Stimulated activated naive B cell treated with anti-CD40 and anti-IgM and Interleukin-4, amounts not matched to agents 10 μg/mL and 1 μg/mL and 100 μg/mL, for 72 hours (primary cell): ENCODE results near the gene ASCL2.
"Not testable (repeated sequence)": the region's sequence is repeated elsewhere in the genome, so short reads cannot be mapped to it uniquely, and the experiment has no call there.

ENCODE experiments used
- ATAC-seq, 2 donors: fragments of 150-1000 bp; cut with Tn5 transposase; replicated peaks; 2 replicates each; pipeline ENCODE4 v1.10.0; 2021; ENCODE audit warnings: moderate library complexity in 1 of 2
- DNase-seq: peaks from one replicate; pipeline ENCODE4 v3.0.0; 2021
- H3K27ac Mint-ChIP-seq: one replicate; pipeline ENCODE4 v1.8.0; 2022; ENCODE audit warnings: mild to moderate bottlenecking, mixed read lengths
- H3K27me3 Mint-ChIP-seq, 2 donors: one replicate each; pipeline ENCODE4 v1.8.0; 2022; ENCODE audit warnings: mixed read lengths in 2 of 2
- H3K36me3 Mint-ChIP-seq, 2 donors: one replicate each; pipeline ENCODE4 v1.8.0; 2022; ENCODE audit warnings: mixed read lengths in 2 of 2, mild to moderate bottlenecking in 1 of 2
- H3K4me1 Mint-ChIP-seq, 2 donors: one replicate each; pipeline ENCODE4 v1.8.0; 2022; ENCODE audit warnings: mixed read lengths in 2 of 2, mild to moderate bottlenecking in 1 of 2
- H3K4me3 Mint-ChIP-seq, 2 donors: one replicate each; pipeline ENCODE4 v1.8.0; 2022; ENCODE audit warnings: mild to moderate bottlenecking in 2 of 2, mixed read lengths in 2 of 2, moderate library complexity in 1 of 2
- H3K9me3 Mint-ChIP-seq, 2 donors: one replicate each; pipeline ENCODE4 v1.8.0; 2022; ENCODE audit warnings: mixed read lengths in 2 of 2, mild to moderate bottlenecking in 1 of 2

Gene ASCL2

DNA sequence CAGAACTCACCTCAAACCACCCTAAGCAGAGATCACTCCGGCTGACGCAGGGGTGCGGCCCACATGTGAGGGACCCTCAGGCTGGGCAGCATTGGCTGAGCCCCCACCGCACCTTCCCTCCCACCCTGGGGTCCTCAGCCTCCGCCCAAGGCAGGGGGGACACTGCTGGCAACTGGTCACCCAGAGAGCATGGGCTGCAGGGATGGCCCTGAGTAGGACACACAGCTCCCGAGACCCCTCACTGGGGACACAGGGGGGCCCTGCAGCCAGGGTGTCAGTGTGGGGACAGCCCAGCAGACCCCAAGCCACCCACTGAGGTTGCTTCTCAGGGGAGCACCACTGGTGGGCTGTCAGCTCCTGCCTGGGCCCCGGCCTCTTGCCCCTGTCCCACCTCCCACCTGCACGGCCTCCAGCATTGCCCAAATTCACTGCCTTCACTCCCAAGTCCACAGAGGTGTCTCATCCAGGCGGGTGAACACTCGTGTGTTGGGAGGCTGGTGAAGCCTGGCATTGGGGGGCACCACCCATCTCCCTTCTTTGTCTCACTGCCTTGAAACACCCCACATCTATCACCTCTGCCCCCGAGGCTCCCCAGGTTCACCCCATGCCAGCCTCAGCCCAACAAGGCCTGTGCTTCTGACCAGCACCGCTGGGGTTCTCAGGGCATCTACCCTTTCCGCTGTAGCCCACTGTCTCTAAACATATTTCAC, 26.7 kb upstream of the ASCL2 start:
- Mint-ChIP-seq H3K27ac (peak overlapping the region; percentile 39), H3K9me3 (no peaks in the 10 kb centered on the region), H3K4me3 (no peak overlapping the region), H3K27me3 (peaks cover 0 to 6% of the 10 kb centered on the region in 2 donors), H3K36me3 (peaks cover 0 to 3% of the 10 kb centered on the region in 2 donors), H3K4me1 (peaks cover 26 to 32% of the 10 kb centered on the region in 2 donors)
- DNase-seq: no peak
- ATAC-seq: no peak

DNA sequence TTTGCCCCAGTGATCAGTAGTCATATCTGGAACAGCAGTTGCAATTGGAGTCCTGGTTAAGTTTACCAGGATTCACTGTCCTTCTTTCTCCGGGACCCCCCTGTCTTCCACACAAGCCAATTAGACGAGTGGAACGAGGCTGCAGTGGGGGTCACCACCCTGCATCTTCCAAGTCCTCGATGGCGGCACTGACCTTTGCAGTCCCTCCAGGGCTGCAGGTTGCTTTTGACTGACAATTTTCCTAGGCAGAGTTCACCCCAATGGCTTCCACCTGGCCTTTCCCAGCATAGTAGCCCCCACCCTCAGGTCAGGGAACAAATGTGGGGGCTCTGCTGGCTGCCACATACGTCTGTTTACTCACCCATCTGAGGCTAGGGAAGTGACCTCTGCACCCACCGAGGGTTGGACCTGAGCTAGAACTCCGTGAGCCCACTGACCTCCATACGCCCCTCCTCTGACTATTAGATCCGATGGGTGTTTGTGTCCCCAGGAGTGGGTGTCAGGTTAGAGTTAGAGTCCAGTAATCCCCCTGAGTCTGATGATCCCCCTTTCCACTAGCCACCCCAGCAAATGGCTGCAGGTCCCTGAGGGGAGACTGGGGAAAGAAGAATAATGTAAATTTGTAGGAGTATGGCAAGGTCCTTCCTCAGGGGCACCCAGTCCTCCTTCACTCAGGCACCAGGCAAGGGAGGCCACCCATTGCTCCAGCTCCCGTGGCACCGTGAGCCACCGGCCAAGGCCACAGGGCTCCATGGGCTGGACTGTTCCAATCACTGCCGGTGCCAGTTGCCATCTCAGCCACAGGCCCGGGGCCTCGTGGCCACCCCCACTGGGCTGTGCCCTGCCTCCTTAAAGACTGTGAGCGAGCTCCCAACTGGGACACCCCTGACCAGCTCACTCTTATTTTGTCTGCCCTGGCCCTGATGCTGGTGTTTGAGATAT, 25.9 kb upstream of the ASCL2 start:
- H3K4me3 Mint-ChIP-seq: no peak overlapping the region
- peaks cover 0 to 6% of the 10 kb centered on the region in 2 donors for H3K27me3 Mint-ChIP-seq
- H3K9me3 Mint-ChIP-seq: no peaks in the 10 kb centered on the region
- H3K4me1 Mint-ChIP-seq: peaks cover 21 to 24% of the 10 kb centered on the region in 2 donors
- no peak overlapping the region for H3K27ac Mint-ChIP-seq
- no peak for ATAC-seq
- H3K36me3 Mint-ChIP-seq: peaks cover 0 to 3% of the 10 kb centered on the region in 2 donors
- no peak for DNase-seq

DNA sequence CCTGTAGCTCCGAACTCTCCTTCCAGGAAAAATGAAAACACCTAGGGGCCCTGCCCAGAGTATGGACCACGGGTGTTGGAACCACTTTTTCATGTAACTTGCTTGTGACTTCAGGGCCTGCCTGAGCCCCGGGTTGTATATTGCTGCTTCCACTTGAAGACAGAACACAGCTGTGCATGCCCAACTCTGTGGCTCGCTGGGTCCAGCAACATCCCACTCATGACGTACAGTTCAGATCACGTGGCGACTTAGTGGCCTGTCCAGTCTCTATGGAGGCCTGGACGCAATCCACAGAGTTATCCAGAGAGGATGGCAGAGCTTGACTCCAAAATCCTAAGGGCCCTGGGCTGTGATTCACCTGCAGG, 24.5 kb upstream of the ASCL2 start:
- no peaks in the 10 kb centered on the region for H3K9me3 Mint-ChIP-seq
- H3K27ac Mint-ChIP-seq: no peak overlapping the region
- H3K36me3 Mint-ChIP-seq: peaks cover 0 to 3% of the 10 kb centered on the region in 2 donors
- peaks cover 4 to 11% of the 10 kb centered on the region in 2 donors for H3K27me3 Mint-ChIP-seq
- ATAC-seq (no peak), DNase-seq (no peak)
- no peak overlapping the region for H3K4me3 Mint-ChIP-seq
- peaks cover 13 to 14% of the 10 kb centered on the region in 2 donors for H3K4me1 Mint-ChIP-seq

DNA sequence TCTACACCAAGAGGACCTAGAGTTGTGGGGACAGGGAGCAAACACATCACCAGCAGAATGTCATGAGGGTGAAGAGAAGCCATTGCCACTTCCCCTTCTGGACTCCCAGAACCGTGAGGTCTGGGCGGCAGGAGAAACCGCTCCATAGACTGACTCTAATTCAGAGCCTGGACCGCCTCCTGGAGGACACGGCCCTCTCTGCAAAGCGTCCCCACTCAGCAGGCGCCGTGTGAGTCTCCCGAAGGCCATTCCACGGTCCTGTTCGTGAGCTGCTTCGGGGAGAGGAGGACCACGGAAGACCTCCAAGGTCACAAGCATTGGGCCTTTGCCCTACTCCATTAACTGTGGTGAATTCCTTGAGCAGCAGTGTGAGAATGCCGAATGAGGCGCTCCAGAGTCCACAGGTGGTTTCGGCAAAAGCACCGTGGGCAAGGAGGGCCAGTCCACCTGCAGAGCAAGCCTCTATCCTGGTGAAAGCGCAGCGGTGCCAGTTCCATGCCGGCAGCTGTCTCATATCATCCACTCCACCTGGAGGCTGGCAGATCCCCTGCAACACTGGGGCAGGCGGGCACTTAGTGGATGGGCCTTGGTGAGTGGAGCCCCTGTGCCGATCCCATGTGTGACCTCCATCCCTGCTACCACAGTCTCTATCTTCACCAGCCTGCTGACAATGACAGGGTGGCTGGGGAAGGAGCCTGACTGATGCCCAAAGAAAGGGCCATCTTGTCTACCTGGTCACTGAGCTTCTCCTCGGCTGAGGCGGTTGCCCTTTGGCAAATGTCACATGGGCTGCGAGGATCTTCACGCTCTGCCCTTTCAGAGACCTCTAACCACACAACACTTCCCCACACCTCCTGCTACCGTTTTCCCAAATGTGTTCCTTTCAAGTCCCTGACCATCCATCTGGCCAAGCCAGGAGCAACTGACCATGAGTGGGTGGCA, 23.9 kb upstream of the ASCL2 start:
- ATAC-seq: peak; percentile 16 to 27
- peak overlapping the region; percentile 20 for H3K27ac Mint-ChIP-seq
- H3K27me3 Mint-ChIP-seq: peaks cover 10 to 17% of the 10 kb centered on the region in 2 donors
- peak overlapping the region in 1 of 2 donors; percentile 7 for H3K4me3 Mint-ChIP-seq
- peaks cover 6 to 9% of the 10 kb centered on the region in 2 donors for H3K4me1 Mint-ChIP-seq
- no peaks in the 10 kb centered on the region for H3K9me3 Mint-ChIP-seq
- H3K36me3 Mint-ChIP-seq: peaks cover 0 to 3% of the 10 kb centered on the region in 2 donors
- DNase-seq: no peak

DNA sequence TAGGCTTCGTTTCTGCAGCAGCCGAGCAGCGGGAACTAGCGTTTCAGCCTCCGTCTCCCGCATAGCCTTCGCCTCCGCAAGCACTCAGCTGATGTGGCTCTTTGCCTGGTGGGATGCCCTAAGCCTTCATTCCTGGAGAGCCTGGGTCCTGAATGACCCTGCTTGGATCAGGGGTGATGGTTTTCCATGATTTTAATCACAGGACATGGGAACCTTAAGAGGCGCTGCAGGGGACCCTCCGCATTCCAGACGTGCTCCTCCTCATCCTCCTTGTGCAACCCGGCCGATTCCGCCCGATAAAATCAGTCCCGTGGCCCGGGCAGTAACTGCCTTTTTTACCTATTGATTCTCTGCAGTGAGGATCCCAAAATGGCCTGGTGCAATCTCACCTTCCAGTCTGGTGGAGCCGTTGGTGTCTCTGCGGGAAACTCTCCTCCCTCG, 23.2 kb upstream of the ASCL2 start:
- H3K9me3 Mint-ChIP-seq: no peaks in the 10 kb centered on the region
- peak overlapping the region; percentile 20 for H3K27ac Mint-ChIP-seq
- peak overlapping the region in 1 of 2 donors; percentile 7 for H3K4me3 Mint-ChIP-seq
- peaks cover 14 to 17% of the 10 kb centered on the region in 2 donors for H3K27me3 Mint-ChIP-seq
- ATAC-seq: no peak
- H3K36me3 Mint-ChIP-seq: peaks cover 0 to 3% of the 10 kb centered on the region in 2 donors
- H3K4me1 Mint-ChIP-seq: peaks cover 5 to 6% of the 10 kb centered on the region in 2 donors
- no peak for DNase-seq

DNA sequence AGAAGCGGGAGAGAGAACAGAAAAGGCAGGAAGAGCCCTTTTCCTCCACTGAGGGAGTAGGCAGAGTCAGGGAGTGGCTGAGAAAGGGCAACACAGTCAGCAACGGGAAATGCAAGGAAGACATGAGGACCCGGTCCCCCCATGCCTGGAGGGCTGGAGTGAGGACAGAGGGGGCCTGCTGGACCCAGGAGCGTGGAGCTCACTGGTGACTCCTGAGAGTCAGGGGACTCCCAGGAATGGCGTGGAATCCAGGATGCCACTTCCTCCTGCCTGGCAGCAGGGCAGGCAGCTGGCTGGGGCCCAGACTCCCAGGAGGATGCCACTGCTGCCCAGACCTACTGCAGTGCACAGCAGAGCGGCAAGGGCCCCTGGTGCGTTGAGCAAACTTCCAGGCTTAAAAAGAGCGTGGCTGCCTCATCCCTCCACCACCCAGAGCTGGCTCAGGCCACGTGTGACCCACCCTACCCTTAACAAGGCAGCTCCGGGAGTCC, 20.0 kb upstream of the ASCL2 start:
- no peaks in the 10 kb centered on the region for H3K36me3 Mint-ChIP-seq

DNA sequence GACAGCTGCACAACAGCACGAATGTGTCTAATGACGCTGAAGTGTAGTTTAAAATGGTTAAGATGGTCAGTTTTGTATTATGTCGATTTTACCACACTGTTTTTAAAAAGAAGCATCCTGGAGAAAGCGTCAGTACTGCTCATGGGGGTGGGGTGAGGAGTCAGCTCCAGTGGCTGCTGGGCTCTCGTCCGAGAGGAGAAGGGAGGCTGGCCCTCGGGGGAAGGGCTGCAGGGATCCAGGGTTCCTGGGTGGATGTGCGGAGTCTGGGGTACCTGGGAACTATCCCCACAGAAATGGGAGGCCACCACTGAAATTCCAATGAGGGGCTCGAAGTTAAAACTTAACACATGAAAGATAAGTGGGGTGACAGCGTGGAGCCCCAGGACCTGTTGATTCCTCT, 19.5 kb upstream of the ASCL2 start:
- no peaks in the 10 kb centered on the region for H3K9me3 Mint-ChIP-seq
- H3K27me3 Mint-ChIP-seq: peaks cover 35 to 41% of the 10 kb centered on the region in 2 donors
- no peak overlapping the region for H3K4me3 Mint-ChIP-seq
- H3K4me1 Mint-ChIP-seq: peaks cover 2 to 5% of the 10 kb centered on the region in 2 donors
- no peak overlapping the region for H3K27ac Mint-ChIP-seq
- no peak for ATAC-seq
- no peaks in the 10 kb centered on the region for H3K36me3 Mint-ChIP-seq
- DNase-seq: no peak

More for the DNA sequence above, 20.0 kb upstream of the ASCL2 start:
- ATAC-seq: no peak
- Mint-ChIP-seq H3K4me3 (no peak overlapping the region), H3K9me3 (no peaks in the 10 kb centered on the region), H3K27me3 (peaks cover 31 to 36% of the 10 kb centered on the region in 2 donors), H3K27ac (no peak overlapping the region), H3K4me1 (peaks cover 2 to 5% of the 10 kb centered on the region in 2 donors)
- no peak for DNase-seq

DNA sequence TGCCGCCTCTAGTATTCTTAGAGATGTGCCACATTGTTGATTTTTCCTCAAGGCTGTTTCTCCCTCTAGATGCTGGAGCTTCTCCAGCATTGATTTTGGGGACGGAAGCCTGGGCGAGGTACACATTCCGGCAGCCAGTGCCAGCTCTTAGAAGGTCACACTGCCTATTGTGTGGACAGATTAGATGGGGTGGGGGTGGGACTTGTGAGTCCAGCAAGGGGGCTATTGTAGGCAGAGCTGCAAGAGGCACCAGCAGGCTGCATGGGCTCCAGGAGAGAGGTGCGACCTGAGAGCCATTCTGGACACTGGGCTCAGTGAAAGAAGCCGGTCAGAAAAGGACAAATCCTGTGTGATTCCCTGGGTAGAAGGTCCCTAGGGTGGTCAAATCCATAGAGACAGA, 19.0 kb upstream of the ASCL2 start:
- ATAC-seq (no peak), DNase-seq (no peak)
- H3K9me3 Mint-ChIP-seq: no peaks in the 10 kb centered on the region
- no peak overlapping the region for H3K4me3 Mint-ChIP-seq
- H3K4me1 Mint-ChIP-seq: peaks cover 2 to 5% of the 10 kb centered on the region in 2 donors
- no peaks in the 10 kb centered on the region for H3K36me3 Mint-ChIP-seq
- peaks cover 37 to 44% of the 10 kb centered on the region in 2 donors for H3K27me3 Mint-ChIP-seq
- H3K27ac Mint-ChIP-seq: no peak overlapping the region

DNA sequence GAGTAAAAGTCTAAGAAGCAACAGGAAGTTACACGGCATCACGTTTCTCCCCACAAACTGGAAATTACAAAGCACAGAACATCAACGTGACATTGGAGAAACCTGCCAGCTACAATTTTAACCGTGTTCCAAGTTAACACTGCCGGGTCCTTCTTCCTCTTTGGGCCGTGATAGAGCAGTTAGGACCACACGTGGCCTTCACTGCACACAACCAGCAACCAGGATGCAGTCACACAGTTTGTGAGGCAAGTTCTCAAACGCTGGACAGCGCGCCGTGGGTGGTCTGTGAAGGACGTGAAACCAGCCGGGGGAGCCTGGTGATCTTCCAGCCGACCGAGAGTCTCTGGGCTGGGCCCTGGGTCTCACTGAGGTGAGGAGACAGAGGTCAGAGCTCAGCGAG, 16.7 kb upstream of the ASCL2 start:
- Mint-ChIP-seq H3K27me3 (peaks cover 40 to 42% of the 10 kb centered on the region in 2 donors), H3K27ac (no peak overlapping the region), H3K4me1 (no peaks in the 10 kb centered on the region), H3K36me3 (no peaks in the 10 kb centered on the region), H3K9me3 (peaks cover 2 to 4% of the 10 kb centered on the region in 2 donors), H3K4me3 (no peak overlapping the region)
- no peak for DNase-seq
- no peak for ATAC-seq

DNA sequence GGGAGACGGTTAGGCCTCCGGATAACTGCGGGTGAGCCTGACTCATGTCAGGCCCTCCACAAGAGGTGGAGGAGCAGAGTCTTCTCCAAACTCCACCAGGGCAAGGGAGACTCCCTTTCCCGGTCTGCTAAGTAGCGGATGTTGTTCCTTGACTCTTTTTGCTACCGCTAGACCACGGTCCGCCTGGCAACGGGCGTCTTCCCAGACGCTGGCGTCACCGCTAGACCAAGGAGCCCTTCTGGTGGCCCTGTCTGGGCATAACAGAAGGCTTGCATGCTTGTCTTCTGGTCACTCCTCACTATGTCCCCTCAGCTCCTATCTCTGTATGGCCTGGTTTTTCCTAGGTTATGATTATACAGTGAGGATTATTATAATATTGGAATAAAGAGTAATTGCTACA, 16.0 kb upstream of the ASCL2 start:
- H3K9me3 Mint-ChIP-seq, ATAC-seq, H3K27ac Mint-ChIP-seq, H3K4me3 Mint-ChIP-seq, DNase-seq, H3K4me1 Mint-ChIP-seq, H3K36me3 Mint-ChIP-seq: not testable (repeated sequence)
- peaks cover 41 to 45% of the 10 kb centered on the region in 2 donors for H3K27me3 Mint-ChIP-seq

DNA sequence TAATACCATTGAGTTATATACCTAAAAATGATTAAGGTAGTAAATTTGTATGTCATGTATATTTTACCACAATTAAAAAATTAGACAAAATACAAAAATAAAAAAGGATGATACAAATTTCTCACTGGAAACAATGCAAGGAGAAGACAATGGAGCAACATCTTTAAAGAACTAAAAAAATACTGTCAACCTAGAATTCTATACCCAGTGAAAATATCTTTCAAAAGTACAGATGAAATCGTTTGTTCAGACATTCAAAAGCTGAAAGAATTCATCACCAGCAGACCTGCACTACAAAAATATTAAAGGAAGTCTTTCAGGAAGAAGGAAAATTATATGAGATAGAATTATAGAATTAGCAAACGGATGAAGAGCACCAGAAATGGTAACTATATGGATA, 9.8 kb upstream of the ASCL2 start:
- Mint-ChIP-seq H3K4me1 (no peaks in the 10 kb centered on the region), H3K27ac (no peak overlapping the region), H3K36me3 (peaks cover 3 to 9% of the 10 kb centered on the region in 2 donors), H3K27me3 (peaks cover 21 to 51% of the 10 kb centered on the region in 2 donors), H3K4me3 (no peak overlapping the region), H3K9me3 (peaks cover 10 to 21% of the 10 kb centered on the region in 2 donors)
- DNase-seq (no peak), ATAC-seq (no peak)

DNA sequence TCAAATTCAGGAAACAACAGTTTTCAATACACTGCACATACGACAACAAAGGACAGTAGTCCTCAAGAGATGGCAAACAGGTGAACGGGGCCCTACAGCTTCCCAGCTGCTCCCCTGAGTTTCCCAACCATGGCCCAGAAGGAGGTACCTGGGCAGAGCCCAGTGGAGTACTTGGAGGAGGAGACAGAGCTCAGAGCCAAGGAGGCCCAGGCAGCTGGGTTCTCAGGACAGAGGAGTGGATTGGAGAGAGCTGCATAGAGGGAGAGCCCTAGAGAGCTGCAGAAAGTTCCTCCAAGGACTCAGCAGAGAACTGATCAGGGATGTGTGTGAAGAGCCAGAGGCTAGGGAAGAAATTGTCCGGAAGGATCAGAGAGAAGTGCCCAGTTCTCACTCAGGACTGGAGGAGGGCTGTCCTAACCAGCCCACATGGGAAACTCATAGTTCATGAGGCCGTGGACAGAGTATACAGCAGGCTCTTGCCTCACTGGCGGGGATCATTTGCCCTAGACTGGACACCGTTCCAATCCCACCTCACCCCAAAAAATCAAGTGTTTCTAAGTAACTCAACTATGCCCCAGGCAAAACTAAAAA, 7.6 kb upstream of the ASCL2 start:
- Mint-ChIP-seq H3K27ac (no peak overlapping the region), H3K9me3 (peaks cover 10 to 21% of the 10 kb centered on the region in 2 donors)

DNA sequence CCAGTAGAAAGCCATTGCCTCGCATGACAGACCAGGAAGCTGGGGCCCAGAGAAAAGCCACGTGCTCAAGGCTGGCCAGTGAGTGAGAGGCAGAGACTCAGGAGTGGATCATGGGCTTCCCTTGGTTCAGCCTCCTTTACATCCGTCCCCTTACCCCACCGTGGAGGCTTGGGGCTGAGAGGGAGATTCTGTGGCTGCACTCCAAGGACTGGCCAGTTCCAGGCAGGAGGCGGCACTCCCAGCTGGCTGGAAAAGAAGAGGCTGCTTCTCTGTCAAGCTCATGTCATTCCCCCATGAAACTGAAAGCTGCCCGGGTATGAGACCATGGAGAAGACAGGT, 6.6 kb upstream of the ASCL2 start:
- peaks cover 38 to 69% of the 10 kb centered on the region in 2 donors for H3K27me3 Mint-ChIP-seq
- no peak for ATAC-seq
- H3K4me1 Mint-ChIP-seq: peaks cover 0 to 2% of the 10 kb centered on the region in 2 donors
- peaks cover 3 to 9% of the 10 kb centered on the region in 2 donors for H3K36me3 Mint-ChIP-seq
- peaks cover 8 to 16% of the 10 kb centered on the region in 2 donors for H3K9me3 Mint-ChIP-seq
- H3K4me3 Mint-ChIP-seq: no peak overlapping the region
- DNase-seq: no peak
- no peak overlapping the region for H3K27ac Mint-ChIP-seq

More for the DNA sequence above, 7.6 kb upstream of the ASCL2 start:
- peaks cover 3 to 9% of the 10 kb centered on the region in 2 donors for H3K36me3 Mint-ChIP-seq
- no peak overlapping the region for H3K4me3 Mint-ChIP-seq
- DNase-seq: no peak
- peaks cover 0 to under 1% of the 10 kb centered on the region in 2 donors for H3K4me1 Mint-ChIP-seq
- no peak for ATAC-seq
- peaks cover 32 to 59% of the 10 kb centered on the region in 2 donors for H3K27me3 Mint-ChIP-seq
